Measurements from ENCODE around the gene PPM1E.
"Not testable (repeated sequence)": the region's sequence is repeated elsewhere in the genome, so short reads cannot be mapped to it uniquely, and the experiment has no call there.

Gene PPM1E

GRCh38 chr17:58850106-58850505, 94.5 kb downstream of the PPM1E start:
- not testable (repeated sequence) for DNase-seq

GRCh38 chr17:58865301-58865700, 109.6 kb downstream of the PPM1E start:
- DNase-seq = no peak

- no peak for DNase-seq
Observed at GRCh38 chr17:58870747-58871146, 115.1 kb downstream of the PPM1E start.

GRCh38 chr17:58873926-58874325, 118.3 kb downstream of the PPM1E start:
- no peak for DNase-seq

GRCh38 chr17:58875261-58875660, 119.6 kb downstream of the PPM1E start:
- no peak for DNase-seq

GRCh38 chr17:58884161-58884560, 128.5 kb downstream of the PPM1E start:
- no peak for DNase-seq

GRCh38 chr17:58886514-58886913, 130.9 kb downstream of the PPM1E start:
- no peak for DNase-seq

GRCh38 chr17:58889928-58890327, 134.3 kb downstream of the PPM1E start:
- DNase-seq = no peak

- DNase-seq = no peak
Observed at GRCh38 chr17:58899191-58899590, 143.5 kb downstream of the PPM1E start.

- no peak for DNase-seq
Observed at GRCh38 chr17:58902322-58902721, 146.7 kb downstream of the PPM1E start.

GRCh38 chr17:58911741-58912343, 156.2 kb downstream of the PPM1E start:
- no peak for DNase-seq

GRCh38 chr17:58913552-58913951, 157.9 kb downstream of the PPM1E start:
- DNase-seq = no peak

GRCh38 chr17:58913971-58914769, 158.5 kb downstream of the PPM1E start:
- no peak for DNase-seq

- DNase-seq = no peak
Observed at GRCh38 chr17:58917228-58917627, 161.6 kb downstream of the PPM1E start.

- DNase-seq = no peak
Observed at GRCh38 chr17:58918072-58918471, 162.4 kb downstream of the PPM1E start.

GRCh38 chr17:58918884-58919283, 163.2 kb downstream of the PPM1E start:
- no peak for DNase-seq

GRCh38 chr17:58920773-58921172, 165.1 kb downstream of the PPM1E start:
- DNase-seq = no peak

- DNase-seq = no peak
Observed at GRCh38 chr17:58932956-58933355, 177.3 kb downstream of the PPM1E start.

GRCh38 chr17:58936295-58936694, 180.6 kb downstream of the PPM1E start:
- DNase-seq = no peak

GRCh38 chr17:58944166-58944565, 188.5 kb downstream of the PPM1E start:
- no peak for DNase-seq

GRCh38 chr17:58947411-58947810, 191.8 kb downstream of the PPM1E start:
- no peak for DNase-seq

GRCh38 chr17:58947824-58948223, 192.2 kb downstream of the PPM1E start:
- DNase-seq = no peak

GRCh38 chr17:58954358-58954757, 198.7 kb downstream of the PPM1E start:
- not testable (repeated sequence) for DNase-seq

- DNase-seq = no peak
Observed at GRCh38 chr17:58956997-58957724, 201.5 kb downstream of the PPM1E start.
